ENCODE results near the gene RASD2. TPM values are rescaled to one million over a fixed set of nuclear protein-coding genes. Genes with fewer than 3 reads are reported as not detected.
A peak's percentile ranks its signal among the peaks of the same experiment; 100 is the strongest.

The RASD2 gene
- total RNA-seq, 1 donor from 2014 or later: 5.0 TPM

DNA sequence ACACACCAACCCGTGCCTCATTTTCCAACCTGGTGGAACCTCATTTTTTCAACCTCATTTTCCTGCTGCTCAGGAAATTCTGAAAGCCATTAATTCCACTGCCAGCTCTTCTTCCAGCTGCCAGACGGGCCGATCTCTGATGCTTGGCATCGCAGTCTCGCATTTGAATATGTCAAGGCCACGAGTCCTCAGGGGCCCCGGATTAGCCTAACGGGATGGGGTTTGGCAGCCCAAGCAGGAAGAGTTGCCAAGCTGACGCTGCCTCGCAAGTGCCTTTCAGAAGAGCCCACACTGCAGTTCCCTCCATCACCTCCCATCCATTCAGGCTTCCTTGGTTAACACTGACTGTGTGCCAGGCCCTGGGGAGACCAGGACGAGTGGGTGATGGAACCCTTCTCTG lies 8.7 kb downstream of the RASD2 start:
- TF ChIP-seq, protein P1, sequence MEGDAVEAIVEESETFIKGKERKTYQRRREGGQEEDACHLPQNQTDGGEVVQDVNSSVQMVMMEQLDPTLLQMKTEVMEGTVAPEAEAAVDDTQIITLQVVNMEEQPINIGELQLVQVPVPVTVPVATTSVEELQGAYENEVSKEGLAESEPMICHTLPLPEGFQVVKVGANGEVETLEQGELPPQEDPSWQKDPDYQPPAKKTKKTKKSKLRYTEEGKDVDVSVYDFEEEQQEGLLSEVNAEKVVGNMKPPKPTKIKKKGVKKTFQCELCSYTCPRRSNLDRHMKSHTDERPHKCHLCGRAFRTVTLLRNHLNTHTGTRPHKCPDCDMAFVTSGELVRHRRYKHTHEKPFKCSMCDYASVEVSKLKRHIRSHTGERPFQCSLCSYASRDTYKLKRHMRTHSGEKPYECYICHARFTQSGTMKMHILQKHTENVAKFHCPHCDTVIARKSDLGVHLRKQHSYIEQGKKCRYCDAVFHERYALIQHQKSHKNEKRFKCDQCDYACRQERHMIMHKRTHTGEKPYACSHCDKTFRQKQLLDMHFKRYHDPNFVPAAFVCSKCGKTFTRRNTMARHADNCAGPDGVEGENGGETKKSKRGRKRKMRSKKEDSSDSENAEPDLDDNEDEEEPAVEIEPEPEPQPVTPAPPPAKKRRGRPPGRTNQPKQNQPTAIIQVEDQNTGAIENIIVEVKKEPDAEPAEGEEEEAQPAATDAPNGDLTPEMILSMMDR (IDR thresholded peaks at IDR 0.05; ENCODE audit: borderline replicate concordance): peak; percentile 21
- H3K4me3 ChIP-seq: no peak overlapping the region
- DNase-seq: peak; percentile 68
- H3K9me3 ChIP-seq (replicated peaks): no peaks in the 10 kb centered on the region
- intact Hi-C loops (cut with micrococcal nuclease): no loop called here
- peaks cover 27% of the 10 kb centered on the region for H3K4me1 ChIP-seq
- H3K27me3 ChIP-seq (ENCODE audit: low read depth): peaks cover 3% of the 10 kb centered on the region
- H3K36me3 ChIP-seq: no peaks in the 10 kb centered on the region
- no peak overlapping the region for H3K27ac ChIP-seq (replicated peaks)

DNA sequence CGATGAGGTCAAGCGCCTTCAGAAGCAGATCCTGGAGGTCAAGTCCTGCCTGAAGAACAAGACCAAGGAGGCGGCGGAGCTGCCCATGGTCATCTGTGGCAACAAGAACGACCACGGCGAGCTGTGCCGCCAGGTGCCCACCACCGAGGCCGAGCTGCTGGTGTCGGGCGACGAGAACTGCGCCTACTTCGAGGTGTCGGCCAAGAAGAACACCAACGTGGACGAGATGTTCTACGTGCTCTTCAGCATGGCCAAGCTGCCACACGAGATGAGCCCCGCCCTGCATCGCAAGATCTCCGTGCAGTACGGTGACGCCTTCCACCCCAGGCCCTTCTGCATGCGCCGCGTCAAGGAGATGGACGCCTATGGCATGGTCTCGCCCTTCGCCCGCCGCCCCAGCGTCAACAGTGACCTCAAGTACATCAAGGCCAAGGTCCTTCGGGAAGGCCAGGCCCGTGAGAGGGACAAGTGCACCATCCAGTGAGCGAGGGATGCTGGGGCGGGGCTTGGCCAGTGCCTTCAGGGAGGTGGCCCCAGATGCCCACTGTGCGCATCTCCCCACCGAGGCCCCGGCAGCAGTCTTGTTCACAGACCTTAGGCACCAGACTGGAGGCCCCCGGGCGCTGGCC lies 11.0 kb downstream of the RASD2 start:
- Histone ChIP-seq H3K27me3 (ENCODE audit: low read depth) (peaks cover 7% of the 10 kb centered on the region), H3K4me3 (no peak overlapping the region), H3K4me1 (peaks cover 16% of the 10 kb centered on the region), H3K9me3 (replicated peaks) (no peaks in the 10 kb centered on the region), H3K27ac (replicated peaks) (no peak overlapping the region), H3K36me3 (no peaks in the 10 kb centered on the region)
- intact Hi-C loops (cut with micrococcal nuclease): no loop called here
- TF ChIP-seq, protein P1 (IDR thresholded peaks at IDR 0.05; ENCODE audit: borderline replicate concordance): no peak
- DNase-seq: no peak

DNA sequence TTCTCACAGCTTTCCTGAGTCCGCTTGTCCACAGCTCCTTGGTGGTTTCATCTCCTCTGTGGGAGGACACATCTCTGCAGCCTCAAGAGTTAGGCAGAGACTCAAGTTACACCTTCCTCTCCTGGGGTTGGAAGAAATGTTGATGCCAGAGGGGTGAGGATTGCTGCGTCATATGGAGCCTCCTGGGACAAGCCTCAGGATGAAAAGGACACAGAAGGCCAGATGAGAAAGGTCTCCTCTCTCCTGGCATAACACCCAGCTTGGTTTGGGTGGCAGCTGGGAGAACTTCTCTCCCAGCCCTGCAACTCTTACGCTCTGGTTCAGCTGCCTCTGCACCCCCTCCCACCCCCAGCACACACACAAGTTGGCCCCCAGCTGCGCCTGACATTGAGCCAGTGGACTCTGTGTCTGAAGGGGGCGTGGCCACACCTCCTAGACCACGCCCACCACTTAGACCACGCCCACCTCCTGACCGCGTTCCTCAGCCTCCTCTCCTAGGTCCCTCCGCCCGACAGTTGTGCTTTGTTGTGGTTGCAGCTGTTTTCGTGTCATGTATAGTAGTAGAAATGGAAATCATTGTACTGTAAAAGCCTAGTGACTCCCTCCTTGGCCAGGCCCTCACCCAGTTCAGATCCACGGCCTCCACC lies 11.7 kb downstream of the RASD2 start:
- TF ChIP-seq, protein P1 (IDR thresholded peaks at IDR 0.05; ENCODE audit: borderline replicate concordance): no peak
- H3K36me3 ChIP-seq: no peaks in the 10 kb centered on the region
- H3K4me1 ChIP-seq: peaks cover 16% of the 10 kb centered on the region
- no peak overlapping the region for H3K27ac ChIP-seq (replicated peaks)
- intact Hi-C loops (cut with micrococcal nuclease): no loop called here
- peaks cover 7% of the 10 kb centered on the region for H3K27me3 ChIP-seq (ENCODE audit: low read depth)
- H3K4me3 ChIP-seq: no peak overlapping the region
- H3K9me3 ChIP-seq (replicated peaks): no peaks in the 10 kb centered on the region
- no peak for DNase-seq

DNA sequence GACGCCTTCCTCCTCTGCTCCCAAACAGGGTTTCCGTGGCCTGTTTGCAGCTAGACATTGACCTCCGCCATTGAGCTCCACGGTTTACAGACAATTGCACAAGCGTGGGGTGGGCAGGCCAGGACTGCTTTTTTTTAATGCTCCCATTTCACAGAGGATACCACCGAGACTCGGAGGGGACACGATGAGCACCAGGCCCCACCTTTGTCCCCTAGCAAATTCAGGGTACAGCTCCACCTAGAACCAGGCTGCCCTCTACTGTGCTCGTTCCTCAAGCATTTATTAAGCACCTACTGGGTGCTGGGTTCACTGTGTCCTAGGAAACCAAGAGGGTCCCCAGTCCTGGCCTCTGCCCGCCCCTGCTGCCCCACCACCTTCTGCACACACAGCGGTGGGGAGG lies 12.2 kb downstream of the RASD2 start:
- DNase-seq: no peak
- H3K9me3 ChIP-seq (replicated peaks): no peaks in the 10 kb centered on the region
- H3K4me3 ChIP-seq: no peak overlapping the region
- peaks cover 7% of the 10 kb centered on the region for H3K27me3 ChIP-seq (ENCODE audit: low read depth)
- H3K36me3 ChIP-seq: no peaks in the 10 kb centered on the region
- TF ChIP-seq, protein P1 (IDR thresholded peaks at IDR 0.05; ENCODE audit: borderline replicate concordance): no peak
- peaks cover 16% of the 10 kb centered on the region for H3K4me1 ChIP-seq
- intact Hi-C loops (cut with micrococcal nuclease): no loop called here
- H3K27ac ChIP-seq (replicated peaks): no peak overlapping the region

DNA sequence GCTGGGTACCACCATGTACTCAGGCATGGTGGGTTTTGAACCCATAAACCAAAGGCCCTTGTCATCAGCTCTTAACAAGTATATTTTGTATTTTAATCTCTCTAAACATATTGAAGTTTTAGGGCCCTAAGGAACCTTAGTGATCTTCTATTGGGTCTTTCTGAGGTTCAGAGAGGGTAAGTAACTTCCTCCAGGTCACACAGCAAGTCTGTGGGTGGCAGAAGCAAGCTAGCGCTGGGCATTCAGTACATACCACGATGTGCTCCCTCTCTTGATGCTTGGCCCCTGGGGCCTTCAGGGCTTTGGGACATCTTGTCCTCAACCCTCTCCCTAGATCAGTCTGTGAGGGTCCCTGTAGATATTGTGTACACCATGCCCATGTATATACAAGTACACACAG lies 12.7 kb downstream of the RASD2 start:
- TF ChIP-seq, protein P1 (IDR thresholded peaks at IDR 0.05; ENCODE audit: borderline replicate concordance): no peak
- no peak for DNase-seq
- H3K36me3 ChIP-seq: no peaks in the 10 kb centered on the region
- no peak overlapping the region for H3K27ac ChIP-seq (replicated peaks)
- H3K9me3 ChIP-seq (replicated peaks): no peaks in the 10 kb centered on the region
- no peak overlapping the region for H3K4me3 ChIP-seq
- intact Hi-C loops (cut with micrococcal nuclease): no loop called here
- H3K4me1 ChIP-seq: peaks cover 15% of the 10 kb centered on the region
- H3K27me3 ChIP-seq (ENCODE audit: low read depth): peaks cover 7% of the 10 kb centered on the region
